HG02678 (cell line): ENCODE data around the gene KCNAB3.
A peak's percentile ranks its signal among the peaks of the same experiment; 100 is the strongest.

Experiments used
- ATAC-seq: cut with Tn5 transposase; IDR thresholded peaks from one replicate; pipeline ENCODE4 v1.9.1; 2021; ENCODE audit warnings: mild to moderate bottlenecking, moderate library complexity; ENCODE audit not compliant: unreplicated experiment

Gene KCNAB3

GRCh38 chr17:7940743-7941142 lies 11.1 kb upstream of the KCNAB3 start:
- ATAC-seq, result no peak

- ATAC-seq, result no peak
These were observed 10.4 kb upstream of the KCNAB3 start for GRCh38 chr17:7940034-7940433.

DNA sequence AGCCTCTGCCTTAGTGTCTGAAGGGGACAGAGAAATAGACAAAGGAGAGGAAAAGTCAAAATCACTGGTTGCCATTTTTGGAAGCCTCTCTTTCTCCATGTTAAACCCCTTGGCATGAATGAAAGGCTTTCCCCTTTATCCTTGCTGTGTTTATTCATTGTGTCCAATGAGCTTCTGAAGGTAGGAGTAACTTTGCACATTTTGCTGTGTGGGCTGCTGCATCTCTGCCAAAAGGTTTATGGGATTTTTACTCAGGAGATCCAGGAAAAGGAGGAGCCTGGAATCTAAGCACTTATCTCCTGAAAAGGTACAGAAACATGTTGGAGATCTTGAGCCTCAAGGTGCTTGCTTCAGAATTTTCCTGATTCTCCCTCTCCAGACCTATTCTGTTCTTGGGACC lies 6.2 kb upstream of the KCNAB3 start:
- ATAC-seq, result no peak

- no peak for ATAC-seq
These were observed 3.3 kb upstream of the KCNAB3 start for GRCh38 chr17:7932949-7933348.

DNA sequence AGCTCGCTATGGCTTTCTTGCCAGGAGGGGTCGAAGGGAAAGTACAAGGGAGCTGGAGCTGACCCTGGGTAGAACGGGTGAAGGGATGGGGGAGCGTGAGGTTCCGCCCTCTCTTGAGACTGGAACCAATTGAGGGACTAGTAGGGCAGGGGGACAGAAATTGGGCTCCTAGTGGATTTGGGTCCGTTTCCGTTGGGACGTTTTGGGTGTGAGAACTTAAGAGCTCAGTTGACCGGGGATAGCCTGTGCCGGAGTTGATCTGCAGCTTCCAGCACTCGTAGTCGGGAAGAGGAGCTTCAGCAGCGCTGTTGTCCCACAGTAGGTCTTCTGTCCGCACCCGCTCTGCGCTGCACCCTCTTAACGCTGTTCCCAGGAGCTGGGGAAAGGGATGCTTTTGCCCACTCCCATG lies 2.8 kb upstream of the KCNAB3 start:
- no peak for ATAC-seq

DNA sequence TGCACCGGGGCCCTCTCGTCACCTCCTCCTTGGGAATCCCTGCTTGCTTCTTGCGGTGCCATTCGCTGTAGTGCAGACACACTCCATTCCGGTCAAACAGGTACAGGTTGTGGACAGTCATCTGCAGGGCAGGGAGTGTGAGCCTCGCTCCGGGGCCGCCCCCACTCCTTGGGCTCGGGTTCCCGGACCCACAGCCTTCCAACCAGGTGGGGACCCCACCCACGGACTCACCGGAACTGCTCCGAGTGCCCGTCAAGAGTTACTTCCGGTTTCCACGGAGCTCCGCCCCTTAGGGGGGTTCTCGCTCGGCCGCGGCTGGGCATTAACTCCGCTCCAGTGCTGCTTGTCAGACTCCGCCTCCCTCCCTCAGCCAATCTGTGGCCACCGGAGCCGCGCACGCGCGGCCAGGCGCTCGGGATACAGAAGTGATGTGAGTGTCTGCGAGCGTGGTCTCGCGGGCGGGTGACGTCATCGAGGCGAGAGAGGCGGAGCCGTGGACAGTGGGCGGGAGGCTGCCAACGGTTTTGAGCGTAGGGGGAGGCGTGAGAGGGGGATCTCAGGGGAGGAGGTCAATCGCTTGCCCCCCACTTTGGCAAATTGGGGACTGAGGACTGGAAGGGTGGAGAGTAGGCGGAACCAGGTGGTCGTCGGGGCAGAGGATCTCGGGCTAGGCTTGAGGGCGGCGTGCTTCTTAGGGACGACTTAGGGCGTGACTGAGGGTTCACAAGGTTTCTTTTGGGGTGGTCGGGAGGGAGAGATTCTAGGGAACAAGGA lies 2.2 kb upstream of the KCNAB3 start, which contains the start of the genes CNTROB and TRAPPC1:
TSS of gene CNTROB (plus strand) at position 498 of the 774 bp plus-strand sequence. CDS start 874 bp downstream, outside the sequence.
TSS of gene TRAPPC1 (minus strand) at position 238 of the 774 bp plus-strand sequence. CDS start at position 121, 117 bp downstream.
- peak; percentile 90 for ATAC-seq

- ATAC-seq, result no peak
These were observed 1.4 kb upstream of the KCNAB3 start for GRCh38 chr17:7930841-7931631.

GRCh38 chr17:7927596-7927995 lies 2.1 kb downstream of the KCNAB3 start:
- ATAC-seq, result no peak

- peak; percentile 50 for ATAC-seq
These were observed 6.6 kb downstream of the KCNAB3 start for GRCh38 chr17:7922845-7923628.

- ATAC-seq, result no peak
These were observed 7.3 kb downstream of the KCNAB3 start for GRCh38 chr17:7922269-7922844.

GRCh38 chr17:7916808-7917207 lies 12.8 kb downstream of the KCNAB3 start:
- no peak for ATAC-seq

GRCh38 chr17:7916385-7916682 lies 13.3 kb downstream of the KCNAB3 start:
- no peak for ATAC-seq

GRCh38 chr17:7915611-7916384 lies 13.9 kb downstream of the KCNAB3 start, which contains the start of gene RNF227:
RNF227 (minus strand) TSS chr17:7916289; CDS start chr17:7916195, 94 bp downstream.
- peak; percentile 76 for ATAC-seq

DNA sequence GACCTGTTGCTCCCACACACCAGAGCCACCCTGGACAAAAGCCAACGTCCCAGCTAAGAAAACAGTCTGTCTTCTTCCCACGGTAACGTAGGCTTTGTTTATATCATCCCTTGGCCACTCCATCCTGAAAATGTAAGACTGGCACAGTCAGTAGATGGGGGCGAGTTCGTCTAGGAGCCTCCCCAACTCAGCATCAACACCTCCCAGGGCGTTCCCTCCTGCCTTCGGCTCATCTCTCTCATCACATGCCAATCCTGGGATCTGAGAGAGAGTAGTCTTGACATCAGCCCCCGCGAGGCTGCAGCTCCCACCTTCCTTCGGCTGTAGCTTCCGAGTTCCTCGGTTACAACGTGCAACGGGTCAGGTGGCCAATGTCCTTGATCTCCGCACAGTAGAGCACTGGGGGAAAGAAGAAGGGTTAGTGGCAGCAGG lies 14.5 kb downstream of the KCNAB3 start:
- ATAC-seq, result no peak

- no peak for ATAC-seq
These were observed 16.6 kb downstream of the KCNAB3 start for GRCh38 chr17:7912927-7913524.

GRCh38 chr17:7911116-7911515 lies 18.5 kb downstream of the KCNAB3 start:
- no peak for ATAC-seq

DNA sequence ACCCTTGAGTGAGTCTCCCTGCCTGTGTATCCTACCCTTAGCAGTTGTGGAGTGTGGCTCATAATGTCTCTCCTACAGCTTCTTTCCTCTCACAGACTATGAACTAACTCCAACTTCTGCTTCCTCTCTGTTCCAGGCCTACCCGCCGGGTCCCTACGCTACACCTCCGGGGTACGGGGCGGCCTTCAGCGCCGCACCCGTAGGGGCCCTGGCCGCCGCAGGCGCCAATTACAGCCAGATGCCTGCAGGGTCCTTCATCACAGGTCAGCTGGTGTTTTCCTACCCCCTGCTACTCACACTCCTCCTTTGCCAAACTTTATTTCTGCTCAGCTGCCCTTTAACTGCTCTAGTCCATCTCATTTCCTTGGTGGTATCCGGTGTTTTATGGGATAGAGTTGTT lies 18.9 kb downstream of the KCNAB3 start:
- ATAC-seq, result no peak

- no peak for ATAC-seq
These were observed 19.4 kb downstream of the KCNAB3 start for GRCh38 chr17:7910281-7910680.

DNA sequence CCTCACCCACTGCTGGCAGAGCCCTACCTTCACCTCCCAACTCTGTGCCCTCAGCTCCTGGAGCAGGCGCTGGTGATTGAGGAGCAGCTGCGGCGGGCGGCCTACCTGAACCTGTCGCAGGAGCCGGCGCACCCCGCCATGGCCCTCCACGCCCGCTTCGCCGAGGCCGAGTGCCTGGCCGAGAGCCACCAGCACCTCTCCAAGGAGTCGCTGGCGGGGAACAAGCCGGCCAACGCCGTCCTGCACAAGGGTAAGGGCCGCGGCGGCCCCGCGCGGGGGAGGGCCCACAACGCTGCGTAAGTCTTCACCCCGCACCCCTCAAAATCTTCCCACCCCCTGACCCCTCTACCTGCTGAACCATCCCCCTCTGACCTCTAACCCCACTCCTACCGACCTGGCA lies 20.6 kb downstream of the KCNAB3 start:
- ATAC-seq, result no peak
